GM23248 (cell line): ENCODE results near the gene NRG3.

Source experiments
- EZH2 ChIP-seq: fragments of 200-600 bp; sonication (generic); IDR thresholded peaks from 2 replicates; pipeline ENCODE4 v1.6.1; 2018; ENCODE audit warnings: antibody characterized with exemption, mild to moderate bottlenecking; ENCODE audit not compliant: insufficient read depth, poor library complexity, severe bottlenecking
- EZH2phosphoT487 ChIP-seq: fragments of 200-600 bp; sonication (generic); IDR thresholded peaks from 2 replicates; pipeline ENCODE4 v1.6.1; 2018; ENCODE audit warnings: antibody characterized with exemption, moderate library complexity, mild to moderate bottlenecking, low read depth; ENCODE audit not compliant: insufficient read depth

DNA sequence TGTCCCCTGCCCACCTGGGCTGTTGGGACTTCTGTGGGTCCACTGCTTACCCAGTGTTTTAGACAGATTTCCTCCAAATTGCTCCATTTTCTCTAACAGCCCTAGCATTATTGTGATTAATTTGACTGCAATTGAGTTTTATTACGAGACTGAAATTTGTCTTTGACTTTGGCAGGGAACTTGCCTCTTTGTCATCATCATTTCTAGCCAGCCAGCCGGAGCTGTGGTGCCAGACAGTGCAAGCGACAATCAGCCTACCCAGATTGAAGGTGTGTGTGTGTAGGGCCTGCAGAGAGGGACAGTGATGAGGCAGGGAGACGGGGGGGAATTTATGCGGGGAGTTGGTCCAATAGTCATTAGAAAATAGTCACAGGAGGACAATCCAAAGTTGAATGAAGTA is 743.0 kb downstream of the NRG3 start:
- no peak for TF ChIP-seq EZH2phosphoT487
- TF ChIP-seq EZH2: no peak
